GM12878 (cell line): Measurements from ENCODE around the gene PAK2. TPM values are rescaled to one million over a fixed set of nuclear protein-coding genes. Genes with fewer than 3 reads are reported as not detected.
A peak's percentile ranks its signal among the peaks of the same experiment; 100 is the strongest.

ENCODE experiments used
- ATF7 ChIP-seq: fragments of 450-650 bp; IDR thresholded peaks from 2 replicates; pipeline ENCODE4 v1.6.1; 2016; ENCODE audit warnings: low read depth, mild to moderate bottlenecking
- DPF2 ChIP-seq: fragments of 450-650 bp; IDR thresholded peaks from 2 replicates; pipeline ENCODE4 v1.6.1; 2017; ENCODE audit warnings: mild to moderate bottlenecking
- E4F1 ChIP-seq: fragments of 450-650 bp; IDR thresholded peaks from 2 replicates; pipeline ENCODE4 v1.6.1; 2018; ENCODE audit warnings: borderline replicate concordance, mild to moderate bottlenecking; ENCODE audit not compliant: partially characterized antibody
- EGR1 ChIP-seq, 2 experiments: IDR thresholded peaks; 1 replicate in 1 of 2; 2 replicates in 1 of 2; pipeline ENCODE4 v1.6.1; 2011 to 2012; ENCODE audit warnings: low read depth in 2 of 2, low read length in 2 of 2, borderline replicate concordance in 1 of 2, mild to moderate bottlenecking in 1 of 2, moderate library complexity in 1 of 2
- EP300 ChIP-seq, 2 experiments: fragments of 150-350 bp in 1 of 2; IDR thresholded peaks; 2 replicates each; pipeline ENCODE4 v1.6.1; 2011 to 2012; ENCODE audit warnings: low read depth in 2 of 2, low read length in 2 of 2, borderline replicate concordance in 1 of 2, improper control_type of control experiment in 1 of 2, inconsistent platforms in 1 of 2; ENCODE audit not compliant: control insufficient read depth in 1 of 2
- ESRRA ChIP-seq: IDR thresholded peaks from 2 replicates; pipeline ENCODE4 v1.6.1; 2012; ENCODE audit warnings: mild to moderate bottlenecking, low read length, improper control_type of control experiment
- GABPA ChIP-seq: IDR thresholded peaks from 2 replicates; pipeline ENCODE4 v1.6.1; 2014; ENCODE audit warnings: antibody characterized with exemption, low read depth, mild to moderate bottlenecking, inconsistent platforms
- PAX8 ChIP-seq: fragments of 450-650 bp; IDR thresholded peaks from 2 replicates; pipeline ENCODE4 v1.6.1; 2017; ENCODE audit warnings: mild to moderate bottlenecking, moderate library complexity
- RAD21 ChIP-seq: IDR thresholded peaks from 2 replicates; pipeline ENCODE4 v1.6.1; 2011; ENCODE audit warnings: mild to moderate bottlenecking, low read depth, low read length, moderate library complexity; ENCODE audit not compliant: insufficient read depth
- RB1 ChIP-seq: fragments of 450-650 bp; formaldehyde crosslinking; IDR thresholded peaks from 2 replicates; pipeline ENCODE4 v1.6.1; 2017; ENCODE audit warnings: mild to moderate bottlenecking, borderline replicate concordance
- SIN3A ChIP-seq: IDR thresholded peaks from 2 replicates; pipeline ENCODE4 v1.6.1; 2012; ENCODE audit warnings: low read depth, low read length, improper control_type of control experiment
- TCF3 ChIP-seq: IDR thresholded peaks from 2 replicates; pipeline ENCODE4 v1.6.1; 2012; ENCODE audit warnings: low read depth, mild to moderate bottlenecking, low read length, borderline replicate concordance; ENCODE audit not compliant: insufficient read depth
- USF2 ChIP-seq: IDR thresholded peaks from 2 replicates; pipeline ENCODE4 v1.6.1; 2011; ENCODE audit warnings: low read depth, low read length, improper control_type of control experiment, borderline replicate concordance
- YY1 ChIP-seq: IDR thresholded peaks from 2 replicates; pipeline ENCODE4 v1.6.1; 2011; ENCODE audit warnings: low read depth, mild to moderate bottlenecking, low read length
- ZBTB40 ChIP-seq: fragments of 450-650 bp; IDR thresholded peaks from 2 replicates; pipeline ENCODE4 v1.6.1; 2016; ENCODE audit warnings: mild to moderate bottlenecking, moderate library complexity, borderline replicate concordance
- ZNF622 ChIP-seq: fragments of 450-650 bp; IDR thresholded peaks from 2 replicates; pipeline ENCODE4 v1.6.1; 2017; ENCODE audit warnings: mild to moderate bottlenecking, inconsistent platforms
- ZNF687 ChIP-seq: fragments of 450-650 bp; IDR thresholded peaks from 2 replicates; pipeline ENCODE4 v1.6.1; 2017; ENCODE audit warnings: mild to moderate bottlenecking, moderate library complexity
- polyA plus RNA-seq, 11 experiments: library from polyadenylated mRNA; depleted of rRNA in 4 of 11; unstranded in 6 of 11; stranded (reverse) in 5 of 11; fragments of >200 nt; fragmentation: Nextera tagmentation in 4 of 11; fragmentation: Illumina TruSeq in 1 of 11; extraction: Ambion mirVana in 4 of 11; extraction: Trizol in 1 of 11; gene quantifications; 1 replicate in 1 of 11; 2 replicates in 10 of 11; pipeline versions ENCODE4 v1.2.1 to v1.2.3, GENCODE V29; 2011 to 2016; ENCODE audit warnings: inconsistent platforms in 2 of 11, missing spikeins in 2 of 11, low read depth in 1 of 11
- total RNA-seq, 4 experiments: library from RNA; depleted of rRNA in 3 of 4; stranded (reverse); fragments of >200 nt in 3 of 4; fragmentation: Illumina TruSeq in 1 of 4; extraction: Trizol in 1 of 4; gene quantifications; 2 replicates each; pipeline versions ENCODE4 v1.2.1 to v1.2.3, GENCODE V29; 2013 to 2021

Gene PAK2
- total and polyA plus RNA-seq, 10 of the 15 experiments (the other 5 are each of a cell fraction or from before 2014, with no cell fraction given) = 9.0 to 59.1 (median 27.0) TPM

GRCh38 chr3:196711838-196712513 lies 27.7 kb upstream of the PAK2 start, which contains the start of the genes CEP19 and PIGX (continued):
- no peak; the same call in 1 of the 2 replicates for TF ChIP-seq ATF7
- TF ChIP-seq GABPA = no peak
- 0 out of 2 replicates have a peak, but pooled peaks have one; percentile 2 for TF ChIP-seq YY1
- no peak for TF ChIP-seq ZBTB40
- peak; percentile 98 for TF ChIP-seq RB1
- no peak for TF ChIP-seq ESRRA
- TF ChIP-seq EP300 (IDR thresholded peaks at IDR 0.05; ENCODE audit: borderline replicate concordance in 1 of 2, control insufficient read depth in 1 of 2, low read depth in 2 of 2, low read length in 2 of 2) = peak; percentile 53 to 59; a peak in 2 of 4 replicates
- no peak for TF ChIP-seq RAD21
- peak in 1 of 2 experiments; percentile 100; a peak in 2 of 3 replicates for TF ChIP-seq EGR1 (IDR thresholded peaks at IDR 0.05; ENCODE audit: borderline replicate concordance in 1 of 2, low read depth in 2 of 2, low read length in 2 of 2)
- peak; percentile 83 for TF ChIP-seq DPF2
- no peak for TF ChIP-seq USF2
- TF ChIP-seq SIN3A = peak; percentile 61; the same call in 1 of the 2 replicates
- no peak for TF ChIP-seq PAX8
- peak; percentile 80; the same call in 1 of the 2 replicates for TF ChIP-seq ZNF687
- TF ChIP-seq ZNF622 = no peak
- TF ChIP-seq E4F1 = no peak
- TF ChIP-seq TCF3 = peak; percentile 89
